HepG2 (cell line): ENCODE results near the gene TM9SF2. TPM values are rescaled to one million over a fixed set of nuclear protein-coding genes. Genes with fewer than 3 reads are reported as not detected.
"Not testable (repeated sequence)": the region's sequence is repeated elsewhere in the genome, so short reads cannot be mapped to it uniquely, and the experiment has no call there.

Experiments
- ATAC-seq: fragments of 200-7000 bp; cut with Tn5 transposase; 3 replicates; pipeline ENCODE4 v1.9.1; 2020; ENCODE audit warnings: mild to moderate bottlenecking, moderate library complexity
- BruUV-seq: library from RNA; stranded (reverse); fragments of 400-500 nt; replicated peaks from 2 replicates; lab custom pipeline; 2021; lab: Mats Ljungman, UMichigan
- CTCF ChIA-PET: fragments of 300-600 bp; formaldehyde crosslinking; extraction: SDS; loops from one replicate; lab custom pipeline; 2021; ENCODE audit warnings: low total read pairs, inconsistent platforms, low intra/inter-chr PET ratio; lab: Yijun Ruan, JAX
- POLR2A ChIA-PET: fragments of 350-600 bp; sonication (Branson Sonifier 250); formaldehyde crosslinking; loops from one replicate; lab custom pipeline; 2020; ENCODE audit warnings: antibody characterized with exemption, inconsistent platforms; lab: Yijun Ruan, JAX
- DNase-seq: peaks from one replicate; pipeline ENCODE4 v3.0.0-alpha.2; 2015; ENCODE audit warnings: low spot score
- FAIRE-seq: peaks from 3 replicates; lab custom pipeline; 2011; peaks lifted over from hg19 to GRCh38; lab: Jason Lieb, UNC
- H2AFZ ChIP-seq: one replicate; pipeline ENCODE4 v1.6.1; 2011; ENCODE audit warnings: low read length, inconsistent platforms
- H3K27ac ChIP-seq: fragments of 300-600 bp; 3 replicates; pipeline ENCODE4 v1.8.0; 2011; ENCODE audit warnings: mixed run types, mild to moderate bottlenecking, mixed read lengths, low read length, inconsistent platforms; ENCODE audit not compliant: insufficient read depth; ENCODE audit errors: extremely low read length
- H3K27me3 ChIP-seq, 2 experiments: fragments of 200-600 bp in 1 of 2; 2 replicates in 1 of 2; 3 replicates in 1 of 2; pipeline versions ENCODE4 v1.6.0 to v1.8.0; 2011; ENCODE audit warnings: low read length in 2 of 2, mild to moderate bottlenecking in 2 of 2, moderate library complexity in 2 of 2, inconsistent platforms in 1 of 2; ENCODE audit not compliant: insufficient read depth in 2 of 2, control insufficient read depth in 1 of 2
- H3K36me3 ChIP-seq, 2 experiments: fragments of 200-600 bp in 1 of 2; replicated peaks in 1 of 2; 2 replicates in 1 of 2; 3 replicates in 1 of 2; pipeline versions ENCODE4 v1.5.1 to v1.8.0; 2011; ENCODE audit warnings: low read length in 2 of 2, inconsistent platforms in 1 of 2; ENCODE audit not compliant: insufficient read depth in 2 of 2, control insufficient read depth in 1 of 2
- H3K4me1 ChIP-seq: 2 replicates; pipeline ENCODE4 v1.5.1; 2012; ENCODE audit warnings: low read length, inconsistent platforms; ENCODE audit not compliant: insufficient read depth
- H3K4me2 ChIP-seq: 2 replicates; pipeline ENCODE4 v1.6.0; 2011; ENCODE audit warnings: low read depth, low read length, inconsistent platforms
- H3K4me3 ChIP-seq, 3 experiments: fragments of 200-600 bp in 1 of 3; sonication (generic), shearing (Covaris generic) in 1 of 3; replicated peaks in 1 of 3; 2 replicates each; pipeline ENCODE4 v1.5.1; 2011 to 2016; ENCODE audit warnings: low read length in 3 of 3, inconsistent platforms in 2 of 3, low read depth in 2 of 3, mild to moderate bottlenecking in 2 of 3, control low read depth in 1 of 3, mixed read lengths in 1 of 3; ENCODE audit not compliant: insufficient read depth in 1 of 3
- H3K79me2 ChIP-seq: one replicate; pipeline ENCODE4 v1.6.1; 2011; ENCODE audit warnings: low read length, inconsistent platforms; ENCODE audit not compliant: insufficient read depth
- H3K9ac ChIP-seq: 2 replicates; pipeline ENCODE4 v1.6.0; 2011; ENCODE audit warnings: mild to moderate bottlenecking, low read depth, low read length, inconsistent platforms; ENCODE audit not compliant: insufficient read depth
- H3K9me3 ChIP-seq: 2 replicates; pipeline ENCODE4 v1.5.1; 2012; ENCODE audit warnings: mild to moderate bottlenecking, low read length
- H4K20me1 ChIP-seq: 2 replicates; pipeline ENCODE4 v1.6.0; 2011; ENCODE audit warnings: inconsistent platforms, mild to moderate bottlenecking, low read length, moderate library complexity; ENCODE audit not compliant: insufficient read depth
- NFYB ChIP-seq: sonication (generic); formaldehyde crosslinking; IDR thresholded peaks from 2 replicates; pipeline ENCODE4 v1.4.0; 2020; ENCODE audit warnings: missing genetic modification reagents
- PLRG1 ChIP-seq: fragments of 450-650 bp; conservative IDR thresholded peaks from 2 replicates; pipeline ENCODE4 v1.6.1; 2016
- ZNF276 ChIP-seq: sonication (generic); formaldehyde crosslinking; IDR thresholded peaks from 2 replicates; pipeline ENCODE4 v1.4.0; 2020; ENCODE audit warnings: mild to moderate bottlenecking, low read depth, missing genetic modification reagents
- ZNF326 ChIP-seq: sonication (generic); formaldehyde crosslinking; IDR thresholded peaks from 2 replicates; pipeline ENCODE4 v1.4.0; 2020; ENCODE audit warnings: missing genetic modification reagents, borderline replicate concordance
- WGBS: methylation state at CpG from one replicate; pipeline ENCODE4 v1.1.6; 2017; ENCODE audit warnings: low lambda C conversion rate; 5-methylcytosine and 5-hydroxymethylcytosine counted together
- in situ Hi-C: cut with HindIII; loops from 2 replicates; pipeline ENCODE4 v1.10.0; 2017; ENCODE audit warnings: low pct_unique_long_range_greater_than_20kb; ENCODE audit not compliant: extremely low pct_ligation_motif_present
- intact Hi-C: fragments of 100-400 bp; cut with micrococcal nuclease; formaldehyde crosslinking; loops from one replicate; pipeline ENCODE4 v1.10.0; 2022; ENCODE audit not compliant: unreplicated experiment
- polyA plus RNA-seq, 8 experiments: library from polyadenylated mRNA; depleted of rRNA in 3 of 8; stranded (reverse) in 7 of 8; unstranded in 1 of 8; fragments of >200 nt; fragmentation: Illumina TruSeq in 4 of 8; extraction: Trizol in 4 of 8; gene quantifications; 2 replicates each; pipeline versions ENCODE4 v1.2.1 to v1.2.3, GENCODE V29; 2011 to 2016; ENCODE audit warnings: low read depth in 4 of 8, missing spikeins in 1 of 8, mixed read lengths in 1 of 8; ENCODE audit not compliant: insufficient read depth in 1 of 8
- total RNA-seq, 5 experiments: library from RNA; depleted of rRNA; stranded (reverse); fragments of >200 nt; fragmentation: Illumina TruSeq; extraction: Trizol; gene quantifications; 2 replicates each; pipeline ENCODE4 v1.2.3, GENCODE V29; 2016; ENCODE audit warnings: low read depth in 1 of 5
- TF ChIP-seq, protein P1 (sequence below): sonication (generic); formaldehyde crosslinking; IDR thresholded peaks from 2 replicates; pipeline ENCODE4 v1.4.0; 2020; ENCODE audit warnings: missing genetic modification reagents
- TF ChIP-seq, protein P2 (sequence below): sonication (generic); formaldehyde crosslinking; IDR thresholded peaks from 2 replicates; pipeline ENCODE4 v1.4.0; 2020; ENCODE audit warnings: low read depth, mild to moderate bottlenecking, missing genetic modification reagents
- TF ChIP-seq, protein P3 (sequence below): IDR thresholded peaks from 2 replicates; pipeline ENCODE4 v1.6.1; 2016; ENCODE audit warnings: mild to moderate bottlenecking

Gene TM9SF2
- total and polyA plus RNA-seq, 2 of the 13 experiments (the other 11 are each of a cell fraction or from before 2014, with no cell fraction given): 94.1 to 123 TPM

GRCh38 chr13:99489028-99489427 is 12.2 kb upstream of the TM9SF2 start (continued):
- TF ChIP-seq, protein P1, sequence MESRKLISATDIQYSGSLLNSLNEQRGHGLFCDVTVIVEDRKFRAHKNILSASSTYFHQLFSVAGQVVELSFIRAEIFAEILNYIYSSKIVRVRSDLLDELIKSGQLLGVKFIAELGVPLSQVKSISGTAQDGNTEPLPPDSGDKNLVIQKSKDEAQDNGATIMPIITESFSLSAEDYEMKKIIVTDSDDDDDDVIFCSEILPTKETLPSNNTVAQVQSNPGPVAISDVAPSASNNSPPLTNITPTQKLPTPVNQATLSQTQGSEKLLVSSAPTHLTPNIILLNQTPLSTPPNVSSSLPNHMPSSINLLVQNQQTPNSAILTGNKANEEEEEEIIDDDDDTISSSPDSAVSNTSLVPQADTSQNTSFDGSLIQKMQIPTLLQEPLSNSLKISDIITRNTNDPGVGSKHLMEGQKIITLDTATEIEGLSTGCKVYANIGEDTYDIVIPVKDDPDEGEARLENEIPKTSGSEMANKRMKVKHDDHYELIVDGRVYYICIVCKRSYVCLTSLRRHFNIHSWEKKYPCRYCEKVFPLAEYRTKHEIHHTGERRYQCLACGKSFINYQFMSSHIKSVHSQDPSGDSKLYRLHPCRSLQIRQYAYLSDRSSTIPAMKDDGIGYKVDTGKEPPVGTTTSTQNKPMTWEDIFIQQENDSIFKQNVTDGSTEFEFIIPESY: no peak
- TF ChIP-seq NFYB (CRISPR knock-in tag) (no peak), PLRG1 (no peak), ZNF326 (CRISPR knock-in tag) (no peak), ZNF276 (CRISPR knock-in tag) (no peak)
- TF ChIP-seq, protein P2, sequence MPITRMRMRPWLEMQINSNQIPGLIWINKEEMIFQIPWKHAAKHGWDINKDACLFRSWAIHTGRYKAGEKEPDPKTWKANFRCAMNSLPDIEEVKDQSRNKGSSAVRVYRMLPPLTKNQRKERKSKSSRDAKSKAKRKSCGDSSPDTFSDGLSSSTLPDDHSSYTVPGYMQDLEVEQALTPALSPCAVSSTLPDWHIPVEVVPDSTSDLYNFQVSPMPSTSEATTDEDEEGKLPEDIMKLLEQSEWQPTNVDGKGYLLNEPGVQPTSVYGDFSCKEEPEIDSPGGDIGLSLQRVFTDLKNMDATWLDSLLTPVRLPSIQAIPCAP: no peak
- TF ChIP-seq, protein P3, sequence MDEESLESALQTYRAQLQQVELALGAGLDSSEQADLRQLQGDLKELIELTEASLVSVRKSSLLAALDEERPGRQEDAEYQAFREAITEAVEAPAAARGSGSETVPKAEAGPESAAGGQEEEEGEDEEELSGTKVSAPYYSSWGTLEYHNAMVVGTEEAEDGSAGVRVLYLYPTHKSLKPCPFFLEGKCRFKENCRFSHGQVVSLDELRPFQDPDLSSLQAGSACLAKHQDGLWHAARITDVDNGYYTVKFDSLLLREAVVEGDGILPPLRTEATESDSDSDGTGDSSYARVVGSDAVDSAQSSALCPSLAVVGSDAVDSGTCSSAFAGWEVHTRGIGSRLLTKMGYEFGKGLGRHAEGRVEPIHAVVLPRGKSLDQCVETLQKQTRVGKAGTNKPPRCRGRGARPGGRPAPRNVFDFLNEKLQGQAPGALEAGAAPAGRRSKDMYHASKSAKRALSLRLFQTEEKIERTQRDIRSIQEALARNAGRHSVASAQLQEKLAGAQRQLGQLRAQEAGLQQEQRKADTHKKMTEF (CRISPR knock-in tag): no peak

DNA sequence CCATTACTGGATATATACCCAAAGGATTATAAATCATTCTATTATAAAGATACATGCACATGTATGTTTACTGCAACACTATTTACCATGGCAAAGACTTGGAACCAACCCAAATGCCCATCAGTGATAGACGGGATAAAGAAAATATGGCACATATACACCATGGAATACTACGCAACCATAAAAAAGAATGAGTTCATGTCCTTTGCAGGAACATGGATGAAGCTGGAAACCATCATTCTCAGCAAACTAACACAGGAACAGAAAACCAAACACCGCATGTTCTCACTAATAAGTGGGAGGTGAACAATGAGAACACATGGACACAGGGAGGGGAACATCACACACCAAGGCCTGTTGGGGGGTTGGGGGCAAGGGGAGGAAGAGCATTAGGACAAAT is 9.5 kb upstream of the TM9SF2 start:
- H3K27me3 ChIP-seq, H2AFZ ChIP-seq, H3K9ac ChIP-seq, H3K9me3 ChIP-seq, BruUV-seq, intact Hi-C loops, POLR2A ChIA-PET, H3K4me1 ChIP-seq, FAIRE-seq, H3K4me3 ChIP-seq, in situ Hi-C loops, ATAC-seq, H4K20me1 ChIP-seq, CTCF ChIA-PET, H3K27ac ChIP-seq, H3K4me2 ChIP-seq, DNase-seq, H3K36me3 ChIP-seq: not testable (repeated sequence)
- WGBS: 99% methylated on average over 3 of the region's 3 CpGs
- peaks cover 17% of the 10 kb centered on the region for H3K79me2 ChIP-seq
